Stimulated activated CD8-positive, alpha-beta memory T cell treated with anti-CD3 and anti-CD28 coated beads, Interleukin-7, amount 100 ng/mL, for 24 hours (primary cell): ENCODE measurements around the gene SLC25A25.
A peak's percentile ranks its signal among the peaks of the same experiment; 100 is the strongest.

Source experiments
- DNase-seq: peaks from one replicate; pipeline ENCODE4 v3.0.0-alpha.2; 2020; ENCODE audit warnings: low read depth

SLC25A25 gene

DNA sequence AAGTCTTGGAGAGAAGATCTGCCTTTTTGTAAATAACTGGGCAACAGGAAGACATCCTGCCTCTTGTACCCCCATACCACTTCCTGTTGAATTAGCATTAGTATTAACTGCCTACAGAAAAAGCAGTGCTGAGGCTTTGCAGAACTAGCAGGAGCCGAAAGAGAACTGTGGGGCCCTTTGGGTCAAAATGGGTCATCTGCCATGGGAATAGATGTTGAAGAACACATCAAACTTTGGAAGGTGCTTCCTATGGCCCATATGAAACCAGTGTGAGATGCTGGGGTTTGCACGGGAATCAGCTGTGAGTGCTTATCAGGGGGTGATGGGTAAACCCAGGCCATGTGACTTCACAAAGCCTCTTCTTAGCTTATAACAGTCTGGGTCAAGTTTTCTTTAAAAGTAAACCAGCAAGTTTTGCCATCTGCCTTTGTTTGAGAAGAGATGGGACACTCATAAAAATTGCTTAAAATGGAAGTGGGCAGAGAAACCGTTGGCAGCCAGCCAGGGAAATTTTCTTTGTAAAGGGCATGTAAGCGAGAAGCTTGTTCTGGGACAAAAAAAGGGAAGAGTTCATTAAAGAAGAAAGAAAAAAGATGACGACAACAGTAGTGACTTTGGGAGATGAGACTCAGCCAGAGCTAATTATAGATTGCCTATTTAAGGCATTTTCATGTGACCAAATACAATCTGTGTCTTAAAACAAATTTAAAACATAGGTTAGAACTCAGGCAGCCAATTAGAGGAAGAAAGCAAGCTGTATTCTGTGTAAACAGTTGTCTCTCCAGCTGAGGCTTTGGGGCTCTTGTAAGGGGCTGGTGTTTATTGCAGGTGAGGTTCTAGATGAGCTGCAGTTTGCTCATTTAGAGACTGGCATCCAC is 4.4 kb downstream of the SLC25A25 start:
- DNase-seq, result no peak

DNA sequence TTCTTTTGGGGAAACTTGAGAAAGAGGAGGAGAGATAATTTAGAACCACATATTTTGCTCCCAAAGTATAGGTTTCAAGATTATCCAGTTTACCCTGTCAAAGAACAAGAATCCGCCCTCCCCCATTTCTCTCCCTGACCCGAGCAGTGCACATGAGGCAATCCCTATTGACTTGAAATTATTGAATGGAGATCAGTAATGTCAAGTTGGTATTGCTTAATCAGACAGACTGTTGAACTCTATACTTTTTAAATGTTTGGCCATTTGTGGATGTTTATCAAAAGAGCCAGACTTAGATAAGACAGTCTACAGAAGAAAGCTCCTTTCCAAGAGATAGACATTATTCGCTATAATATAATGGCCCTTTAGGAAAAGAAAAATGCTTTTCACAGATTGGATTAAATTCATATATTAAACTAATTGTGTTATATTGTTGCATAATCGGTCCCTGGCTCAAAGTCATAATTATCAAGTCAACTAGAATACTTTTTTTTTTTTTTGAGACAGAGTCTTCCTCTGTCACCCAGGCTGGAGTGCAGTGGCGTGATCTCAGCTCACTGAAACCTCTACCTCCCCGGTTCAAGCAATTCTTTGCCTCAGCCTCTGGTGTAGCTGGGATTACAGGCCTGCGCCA is 5.3 kb downstream of the SLC25A25 start:
- DNase-seq, result no peak

DNA sequence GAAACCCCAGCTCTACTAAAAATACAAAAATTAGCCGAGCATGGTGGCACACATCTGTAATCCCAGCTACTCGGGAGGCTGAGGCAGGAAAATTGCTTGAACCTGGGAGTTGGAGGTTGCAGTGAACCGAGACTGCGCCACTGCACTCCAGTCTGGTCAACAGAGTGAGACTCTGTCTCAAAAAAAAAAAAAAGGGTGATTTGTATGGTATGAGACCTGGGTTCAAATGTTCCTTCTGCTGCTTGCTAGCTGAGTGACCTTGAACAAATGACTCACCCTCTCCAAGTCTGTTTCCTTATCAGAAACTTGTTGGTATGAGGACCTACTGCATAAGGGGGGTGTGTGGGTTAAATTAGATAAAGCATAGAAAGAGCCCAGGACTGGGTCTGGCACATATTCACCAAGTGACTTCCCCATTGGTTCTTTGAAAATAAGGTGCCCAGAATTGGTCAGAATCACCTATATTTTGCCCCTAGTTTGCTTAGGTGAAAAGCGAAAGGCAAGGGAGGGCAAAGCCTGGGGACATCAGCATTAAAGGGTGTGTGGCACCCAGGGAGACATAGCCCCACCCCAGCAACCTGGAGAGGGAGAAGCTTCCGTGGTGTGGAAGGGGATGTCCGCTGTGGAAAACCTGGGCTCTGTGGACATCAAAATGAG is 9.9 kb downstream of the SLC25A25 start:
- DNase-seq, result no peak

DNA sequence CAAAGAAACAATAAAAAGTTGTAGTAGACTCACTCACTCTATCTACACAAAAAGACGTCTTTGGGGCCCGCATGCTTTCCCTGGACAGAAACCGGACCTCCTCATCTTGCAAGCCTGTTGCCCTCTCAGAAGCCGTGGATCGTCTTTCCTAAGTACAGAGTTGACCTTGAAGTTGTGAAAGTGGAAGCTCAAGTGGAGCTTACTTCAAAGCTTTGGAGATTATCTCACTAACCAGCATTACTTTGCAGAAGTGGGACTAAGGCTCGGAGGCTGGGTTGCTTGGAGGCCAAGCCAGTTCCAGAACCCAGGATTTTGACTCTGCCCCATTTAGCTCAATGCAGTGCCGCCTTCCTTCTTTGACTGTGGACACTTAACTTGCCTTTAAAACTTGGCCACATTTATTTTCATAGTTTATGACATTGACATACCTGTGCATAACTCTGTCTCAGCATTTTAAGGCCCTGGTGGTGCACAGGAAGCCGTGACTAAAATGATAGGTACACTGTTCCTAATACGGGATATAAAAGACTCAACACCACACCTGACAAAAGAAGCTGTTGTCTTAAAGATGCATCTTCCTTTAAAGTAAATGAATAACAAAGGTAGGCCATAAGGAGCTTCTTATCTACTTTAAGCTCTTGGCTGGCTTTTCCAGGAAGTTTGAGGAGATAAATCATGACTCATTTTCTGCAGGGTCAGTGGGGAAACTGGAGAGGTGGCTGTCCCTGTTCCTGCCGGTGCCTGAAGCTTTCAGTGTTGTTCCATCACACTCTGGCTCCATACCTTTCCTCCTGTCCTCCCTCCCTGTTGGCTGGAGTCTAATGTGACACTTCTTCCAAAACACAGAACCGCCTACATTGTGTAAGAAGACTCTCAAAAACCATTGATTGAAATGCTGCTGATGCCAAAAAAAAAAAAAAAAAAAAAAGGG is 10.7 kb downstream of the SLC25A25 start:
- DNase-seq, result no peak

DNA sequence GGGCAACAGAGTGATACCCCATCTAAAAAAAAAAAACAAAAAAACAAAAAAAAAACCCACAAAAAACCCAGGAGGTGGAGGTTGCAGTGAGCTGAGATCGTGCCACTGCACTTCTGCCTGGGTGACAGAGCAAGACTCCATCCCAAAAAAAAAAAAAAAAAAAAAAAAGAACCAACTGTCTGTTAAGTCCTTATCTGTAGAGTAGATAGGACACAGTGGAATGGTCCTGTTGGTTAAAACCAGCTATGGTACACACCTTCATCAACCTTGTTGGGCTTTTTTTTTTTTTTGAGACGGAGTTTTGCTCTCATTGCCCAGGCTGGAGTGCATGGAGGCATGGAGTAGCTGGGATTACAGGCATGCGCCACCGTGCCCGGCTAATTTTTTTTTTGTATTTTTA is 12.2 kb downstream of the SLC25A25 start:
- no peak for DNase-seq

DNA sequence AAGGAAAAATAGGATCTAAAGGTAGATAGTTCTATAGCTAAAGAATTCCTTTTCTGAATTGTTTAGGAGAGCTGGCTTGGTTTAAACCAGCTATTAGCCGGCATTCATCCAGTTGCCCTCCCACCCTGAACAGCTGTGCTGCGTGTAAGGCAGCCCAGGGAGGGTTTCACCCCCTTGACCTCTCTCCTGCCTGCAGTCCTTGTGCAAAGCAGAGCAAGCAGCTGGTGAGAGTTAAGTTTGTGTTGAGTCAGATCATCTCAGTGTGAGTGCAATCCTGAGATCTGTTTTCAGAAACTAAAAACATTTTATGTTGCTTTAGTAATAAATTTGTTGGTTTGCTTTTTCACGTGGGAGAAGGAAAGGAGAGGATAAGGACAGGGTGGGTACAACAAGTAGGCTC is 13.0 kb downstream of the SLC25A25 start:
- no peak for DNase-seq

DNA sequence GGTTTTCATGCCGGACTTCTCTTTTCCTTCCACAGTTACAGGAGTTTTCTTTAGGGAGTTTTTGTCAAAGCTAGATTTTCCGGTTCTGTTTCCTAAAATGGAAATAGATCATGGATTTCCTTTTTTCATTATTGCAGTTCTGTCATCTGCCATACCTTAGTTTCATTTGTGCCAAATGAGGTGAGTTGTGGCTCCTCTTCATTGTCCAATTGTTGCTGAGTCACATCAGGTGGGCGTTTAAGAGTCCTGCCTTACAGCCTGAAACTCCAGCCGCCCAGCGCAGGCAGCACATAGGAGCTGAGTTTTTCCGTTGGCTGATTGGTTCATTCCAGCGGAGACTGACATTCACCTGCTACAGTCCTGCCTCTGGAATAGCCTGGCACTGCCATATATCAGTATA is 14.1 kb downstream of the SLC25A25 start:
- no peak for DNase-seq

DNA sequence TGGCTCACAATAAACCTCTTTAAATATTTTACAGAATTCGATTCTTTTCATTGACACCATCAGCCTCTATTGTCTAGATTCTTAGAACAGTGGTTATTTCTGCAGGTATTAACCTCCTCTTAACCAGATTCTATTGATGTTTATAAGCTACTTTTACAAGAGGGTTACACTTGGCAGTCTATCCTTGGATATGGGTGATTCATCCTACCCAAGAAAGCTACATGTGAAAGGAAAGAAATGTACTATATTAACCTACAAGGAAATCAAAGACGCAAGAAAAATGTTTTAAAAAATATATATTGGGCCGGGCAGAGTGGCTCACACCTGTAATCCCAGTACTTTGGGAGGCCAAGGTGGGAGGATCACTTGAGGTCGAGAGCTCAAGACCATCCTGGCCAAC is 16.7 kb downstream of the SLC25A25 start:
- no peak for DNase-seq

DNA sequence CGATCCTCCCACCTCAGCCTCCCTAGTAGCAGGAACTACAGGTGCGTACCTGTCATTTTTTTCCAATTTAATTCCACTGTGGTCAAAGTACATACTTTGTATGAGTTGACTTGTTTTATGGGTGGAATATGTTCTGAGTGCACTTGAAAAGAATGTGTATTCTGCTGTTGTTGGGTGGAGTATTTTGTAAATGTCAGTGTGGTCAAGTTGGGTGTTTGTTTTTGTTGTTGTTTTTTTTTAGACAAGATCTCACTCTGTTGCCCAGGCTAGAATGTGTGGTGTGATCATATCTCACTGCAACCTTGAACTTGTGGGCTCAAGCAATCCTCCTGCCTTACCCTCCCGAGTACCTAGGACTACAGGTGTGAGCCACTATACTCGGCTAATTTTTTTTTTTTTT is 17.9 kb downstream of the SLC25A25 start:
- DNase-seq, result no peak

DNA sequence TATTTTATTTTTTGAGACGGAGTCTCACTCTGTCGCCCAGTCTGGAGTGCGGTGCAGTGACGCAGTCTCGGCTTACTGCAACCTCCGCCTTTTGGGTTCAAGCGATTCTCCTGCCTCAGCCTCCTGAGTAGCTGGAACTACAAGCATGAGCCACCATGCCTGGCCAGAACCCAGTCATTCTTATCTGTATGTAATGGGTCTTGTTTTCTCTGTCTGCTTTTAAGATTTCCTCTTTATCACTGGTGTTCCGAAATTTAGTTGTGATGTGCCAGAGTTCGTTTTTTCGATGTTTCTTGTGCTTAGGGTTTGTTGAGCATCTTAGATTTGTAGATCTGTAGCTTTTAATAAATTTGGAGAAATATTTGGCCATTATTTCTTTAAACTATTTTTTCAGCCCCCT is 19.2 kb downstream of the SLC25A25 start:
- no peak for DNase-seq

DNA sequence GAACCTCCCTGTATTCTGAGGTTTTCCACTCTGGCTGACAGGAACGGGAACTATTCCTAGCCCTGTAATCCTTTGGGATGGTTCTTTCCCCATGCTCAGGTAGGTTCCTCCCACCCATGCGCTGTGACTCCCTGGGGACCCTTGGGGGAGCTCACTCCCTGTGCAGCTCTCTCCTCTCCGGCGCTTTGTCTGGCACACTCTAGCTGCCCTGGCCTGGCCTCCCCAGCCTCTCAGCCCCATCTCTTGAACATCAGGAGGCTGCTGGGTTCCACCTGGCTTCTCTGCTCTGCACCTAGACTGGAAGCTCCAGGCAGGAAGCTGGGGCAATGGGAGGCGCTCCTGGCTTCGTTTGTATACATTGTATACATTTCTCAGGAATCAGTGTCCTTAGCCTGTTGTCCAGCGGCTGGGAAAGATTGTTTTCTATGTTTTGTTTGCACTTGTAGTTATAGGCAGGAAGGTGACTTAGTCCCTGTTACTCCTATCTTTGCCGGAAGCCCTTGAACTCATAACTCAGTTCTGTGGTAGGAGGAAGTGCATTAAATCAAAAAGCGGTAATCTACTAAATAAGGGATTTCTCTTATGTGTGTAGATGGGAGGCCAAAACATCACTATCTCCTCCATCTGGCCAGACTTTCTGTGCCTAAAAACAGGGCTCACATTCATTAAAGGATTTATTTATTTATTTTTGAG is 20.4 kb downstream of the SLC25A25 start:
- DNase-seq, result no peak

DNA sequence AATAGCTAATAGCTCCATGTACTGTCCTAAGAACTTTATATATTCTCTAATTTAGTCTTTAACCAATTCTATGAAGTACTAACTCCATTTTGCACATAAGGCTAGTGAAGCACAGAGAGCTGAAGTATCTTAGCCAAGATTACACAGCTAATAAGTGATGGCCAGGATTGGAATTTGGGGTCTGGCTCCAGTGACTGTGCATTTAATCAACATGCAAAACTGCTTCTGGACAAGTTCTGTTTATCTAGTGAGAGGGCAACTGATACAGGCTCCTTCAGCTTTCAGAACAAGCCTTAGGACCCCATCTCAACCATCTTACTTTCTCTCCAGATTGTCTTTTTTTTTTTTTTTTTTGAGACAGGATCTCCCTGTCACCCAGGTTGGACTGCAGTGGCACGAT is 21.3 kb downstream of the SLC25A25 start:
- DNase-seq, result no peak

DNA sequence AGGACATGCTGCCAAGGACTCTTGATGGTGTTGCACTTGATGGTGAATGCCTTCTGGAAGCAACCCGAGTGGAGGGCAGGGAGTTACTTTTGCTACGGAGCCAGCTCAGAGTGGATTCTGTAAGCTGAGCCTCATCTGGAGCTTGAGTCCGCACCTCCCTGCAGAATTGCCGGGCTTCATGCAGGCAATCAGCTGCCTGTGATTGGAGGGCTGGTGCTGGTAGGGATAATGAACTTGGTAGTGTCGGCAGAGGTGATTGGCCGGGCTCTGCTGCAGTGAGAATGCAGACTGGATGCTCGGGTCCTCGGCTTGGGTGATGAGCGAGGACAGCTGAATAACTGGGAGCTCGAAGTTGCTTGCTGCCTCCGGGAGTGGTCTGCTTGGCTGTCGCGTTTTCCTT is 23.1 kb downstream of the SLC25A25 start:
- DNase-seq, result no peak

DNA sequence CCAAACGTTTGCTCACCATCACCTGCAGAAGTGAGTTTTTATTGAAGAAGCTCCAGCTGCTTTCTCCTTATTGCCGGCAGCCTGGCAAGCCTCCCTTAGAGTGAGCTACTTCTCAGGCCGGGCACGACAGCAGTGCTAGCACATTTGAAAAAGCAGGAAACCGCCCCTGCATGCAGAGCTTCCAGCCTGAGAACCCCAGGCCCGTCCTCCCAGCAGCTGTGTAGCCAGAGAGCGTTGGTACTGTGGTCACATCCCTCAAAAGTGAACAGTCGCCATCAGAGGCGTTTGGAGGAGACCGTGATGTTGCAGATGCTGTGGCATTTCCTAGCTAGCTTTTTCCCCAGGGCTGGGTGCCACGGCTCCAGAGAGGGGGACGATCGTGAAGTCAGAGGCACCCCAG is 23.5 kb downstream of the SLC25A25 start:
- no peak for DNase-seq

DNA sequence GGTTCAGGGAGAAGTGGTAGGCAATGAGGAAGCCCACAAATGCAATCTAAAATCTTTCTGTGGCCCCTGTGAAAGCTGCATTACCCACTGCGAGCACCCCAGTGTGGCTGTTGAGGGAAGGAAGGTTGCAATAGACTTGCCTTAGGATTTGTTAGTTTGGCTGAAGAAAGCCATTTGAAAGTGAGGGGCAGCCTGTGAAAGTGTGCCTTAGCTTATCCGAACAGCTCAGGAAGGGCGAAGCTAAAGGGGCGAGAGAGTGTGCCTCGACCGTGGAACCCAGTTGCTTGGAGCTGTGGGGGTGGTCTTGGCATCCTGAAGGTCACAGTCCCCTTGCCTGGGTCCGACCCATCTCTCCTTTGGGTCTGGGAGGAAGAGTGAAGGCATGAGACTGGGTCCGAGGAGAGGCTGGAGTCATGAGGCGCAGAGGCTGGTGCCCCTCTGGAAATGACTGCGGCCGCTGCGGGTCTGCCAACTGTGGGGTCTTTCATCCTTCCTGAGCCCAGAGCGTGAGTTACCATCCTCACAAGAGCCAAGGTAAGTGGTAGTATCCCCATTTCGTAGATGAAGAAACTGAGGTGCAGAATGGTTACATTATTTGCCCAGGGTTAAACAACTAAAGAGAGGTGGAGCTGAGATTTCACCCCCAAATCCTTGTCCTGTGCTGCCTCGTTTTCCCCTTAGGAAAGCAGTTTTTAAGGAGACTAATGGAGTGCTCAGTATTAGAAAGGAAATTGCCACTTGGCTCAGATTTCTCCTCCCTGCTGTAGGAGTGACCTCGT is 24.4 kb downstream of the SLC25A25 start:
- DNase-seq, result no peak

DNA sequence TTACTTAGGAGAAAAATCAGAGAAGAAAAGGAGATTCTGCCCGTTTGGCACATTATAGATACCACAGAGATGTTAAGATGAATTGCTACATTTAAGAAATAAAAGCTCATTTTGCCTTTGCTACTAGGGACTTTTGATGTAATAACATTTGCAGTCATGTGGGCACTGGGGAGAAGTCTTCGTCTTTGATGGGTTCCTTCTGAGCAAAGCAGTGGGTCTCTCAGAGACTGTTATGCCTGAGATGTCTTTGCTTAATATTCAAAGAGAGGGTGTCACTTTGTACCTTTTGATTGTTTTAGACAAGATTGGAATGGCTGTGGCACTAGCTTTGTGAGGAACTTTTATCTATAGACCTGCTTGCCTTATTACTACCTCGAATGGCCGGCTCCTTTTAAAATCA is 25.0 kb downstream of the SLC25A25 start:
- no peak for DNase-seq

DNA sequence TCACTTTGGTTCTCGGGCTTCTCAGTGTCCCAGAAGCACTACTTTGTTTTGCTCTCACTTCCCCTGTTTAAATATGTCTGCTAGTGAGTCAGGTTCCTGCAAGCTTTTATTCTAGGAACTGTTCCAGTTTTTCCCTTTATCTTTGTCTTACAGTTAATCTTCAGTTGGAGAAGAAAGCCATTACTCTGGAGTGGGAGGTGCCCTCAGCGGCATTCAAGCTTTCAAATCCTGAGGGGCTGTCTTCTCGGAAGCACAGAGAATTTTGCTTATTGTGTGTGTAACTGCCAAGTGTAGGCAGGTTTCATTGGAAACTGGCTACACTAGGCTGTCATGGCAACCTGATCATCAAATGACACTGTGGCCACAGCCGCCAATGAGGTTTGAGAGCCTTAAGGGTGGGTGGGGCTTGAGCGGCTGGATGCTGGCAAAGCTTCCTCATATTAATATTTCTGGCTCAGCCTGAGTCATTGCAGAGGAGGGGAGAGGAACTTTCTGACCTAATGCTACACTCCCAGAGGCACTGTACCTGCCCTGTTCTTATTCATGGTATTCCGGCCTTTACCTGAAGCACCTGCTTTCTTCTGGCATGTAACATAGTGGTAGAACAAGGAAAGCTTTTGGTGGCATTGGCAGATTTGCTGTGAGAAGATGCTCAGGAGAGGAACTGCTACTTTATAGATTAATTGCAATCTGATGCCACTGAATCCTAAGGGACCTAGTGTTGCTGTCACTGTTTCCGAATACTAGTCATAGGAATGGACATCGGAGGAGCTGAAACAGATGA is 26.3 kb downstream of the SLC25A25 start:
- DNase-seq, result peak; percentile 60

DNA sequence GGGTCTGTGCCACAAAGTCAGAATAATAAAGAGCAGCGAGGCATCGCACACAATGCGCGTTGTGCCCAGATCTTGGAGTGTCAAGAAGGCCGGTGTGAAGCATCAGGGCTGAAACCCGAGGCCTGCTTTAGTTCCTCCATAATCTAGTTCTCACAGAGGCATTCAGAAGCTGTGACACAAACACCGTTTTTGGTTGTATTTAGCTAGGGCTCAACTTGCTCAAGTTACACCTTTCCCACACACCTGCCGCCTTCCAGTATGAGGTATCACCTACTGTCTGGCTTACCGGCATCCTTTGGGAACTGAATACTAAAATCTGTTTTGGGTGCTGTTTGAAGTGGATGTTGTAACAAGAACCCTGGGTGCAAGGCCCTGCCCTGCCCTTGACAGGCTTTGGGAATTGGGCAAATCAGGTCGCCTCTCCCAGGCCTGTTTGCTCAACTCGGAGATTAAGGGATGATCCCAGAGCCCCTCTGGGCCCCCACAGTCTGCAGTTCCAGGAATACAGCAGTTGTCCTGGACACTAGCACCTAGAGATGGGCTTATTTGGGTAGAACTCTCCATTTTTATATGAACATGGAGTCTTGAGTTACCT is 27.0 kb downstream of the SLC25A25 start:
- no peak for DNase-seq
